HG03196 (cell line): ENCODE data around the gene FMNL2.

Experiments
- ATAC-seq: cut with Tn5 transposase; IDR thresholded peaks from one replicate; pipeline ENCODE4 v1.9.1; 2021; ENCODE audit not compliant: unreplicated experiment

The FMNL2 gene

DNA sequence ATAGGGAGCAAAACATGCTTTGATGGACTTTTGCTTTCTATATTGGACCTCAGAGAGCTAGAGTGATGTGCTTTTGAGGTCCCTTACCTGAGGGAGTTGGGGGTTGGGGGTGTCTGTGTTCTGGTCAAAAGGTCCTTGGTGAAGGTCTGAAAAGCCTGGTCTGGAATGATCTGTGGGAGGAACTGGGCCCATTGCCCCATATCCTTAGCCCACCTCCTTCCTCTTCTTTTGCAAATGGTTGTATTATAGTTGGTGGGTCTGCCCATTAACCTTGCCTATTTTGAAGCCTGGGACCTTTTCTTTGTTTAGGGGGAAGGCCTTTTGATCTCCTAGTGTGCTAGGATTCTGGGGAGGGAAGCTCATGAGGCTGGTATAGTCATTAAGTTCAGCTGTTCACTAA is 88.7 kb downstream of the FMNL2 start:
- no peak for ATAC-seq

DNA sequence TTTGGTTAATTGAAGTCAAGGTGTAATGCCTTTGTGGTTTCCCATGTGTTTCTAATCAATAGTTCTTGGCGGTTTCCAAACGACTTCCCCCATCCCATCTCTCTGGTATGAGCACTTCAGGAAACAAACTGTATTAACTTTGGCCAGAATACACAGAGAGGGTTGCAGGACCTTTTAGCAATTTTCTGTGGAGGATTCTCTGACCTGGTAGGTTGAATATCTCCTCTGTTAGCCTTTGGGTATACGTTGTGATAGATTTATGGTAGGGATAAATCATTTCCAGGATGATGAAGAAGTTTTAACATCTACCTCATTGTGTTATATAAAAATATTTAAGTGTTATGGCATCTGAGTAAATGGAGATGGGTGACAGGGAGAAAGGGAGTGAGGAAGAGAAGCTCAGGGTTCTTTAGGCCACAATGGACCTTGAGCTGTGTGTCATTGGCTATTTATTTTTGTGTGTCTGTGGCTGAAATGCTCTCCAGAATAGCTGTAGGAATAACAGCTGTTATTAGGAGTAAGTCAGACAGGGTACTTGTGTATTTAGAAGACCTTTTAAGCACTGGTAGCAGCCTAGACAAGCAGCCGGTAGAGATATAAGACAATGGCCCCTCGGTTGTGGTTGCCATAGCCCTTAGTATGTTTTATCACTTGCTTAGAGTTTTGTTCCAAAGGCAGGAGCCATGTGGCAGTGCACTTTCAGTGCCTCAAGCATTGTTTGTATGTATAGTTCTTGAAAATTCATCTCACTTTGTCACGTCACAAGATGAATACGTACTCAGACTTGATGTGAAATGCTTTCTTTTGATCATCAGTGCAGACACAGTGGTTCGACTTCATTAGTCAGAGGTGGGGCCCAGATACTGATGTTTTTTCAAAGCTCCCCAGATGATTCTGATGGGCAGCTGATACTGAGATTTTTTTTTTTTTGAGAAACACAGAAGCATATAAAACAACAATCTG is 91.1 kb downstream of the FMNL2 start:
- no peak for ATAC-seq

DNA sequence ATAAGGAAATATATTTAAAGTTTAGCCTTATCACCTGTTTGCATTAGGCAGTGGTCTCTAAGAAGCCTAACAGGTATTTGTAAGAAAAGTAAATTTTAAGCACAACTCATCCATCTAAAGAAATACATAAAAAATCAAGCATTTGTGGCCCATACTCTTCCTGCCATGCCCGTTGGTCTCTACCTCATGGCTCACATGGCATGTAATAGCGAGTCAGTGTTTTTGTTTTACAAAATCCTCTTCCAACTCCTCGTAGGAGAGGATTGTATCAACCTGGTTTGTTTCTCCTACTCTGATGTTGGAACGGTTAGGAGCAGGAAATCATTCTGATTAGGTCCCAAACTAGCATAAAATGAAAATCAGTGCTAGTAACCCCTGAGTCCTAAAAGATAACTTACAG is 91.8 kb downstream of the FMNL2 start:
- ATAC-seq, result no peak

- no peak for ATAC-seq
These were observed 92.9 kb downstream of the FMNL2 start for GRCh38 chr2:152427902-152428301.

DNA sequence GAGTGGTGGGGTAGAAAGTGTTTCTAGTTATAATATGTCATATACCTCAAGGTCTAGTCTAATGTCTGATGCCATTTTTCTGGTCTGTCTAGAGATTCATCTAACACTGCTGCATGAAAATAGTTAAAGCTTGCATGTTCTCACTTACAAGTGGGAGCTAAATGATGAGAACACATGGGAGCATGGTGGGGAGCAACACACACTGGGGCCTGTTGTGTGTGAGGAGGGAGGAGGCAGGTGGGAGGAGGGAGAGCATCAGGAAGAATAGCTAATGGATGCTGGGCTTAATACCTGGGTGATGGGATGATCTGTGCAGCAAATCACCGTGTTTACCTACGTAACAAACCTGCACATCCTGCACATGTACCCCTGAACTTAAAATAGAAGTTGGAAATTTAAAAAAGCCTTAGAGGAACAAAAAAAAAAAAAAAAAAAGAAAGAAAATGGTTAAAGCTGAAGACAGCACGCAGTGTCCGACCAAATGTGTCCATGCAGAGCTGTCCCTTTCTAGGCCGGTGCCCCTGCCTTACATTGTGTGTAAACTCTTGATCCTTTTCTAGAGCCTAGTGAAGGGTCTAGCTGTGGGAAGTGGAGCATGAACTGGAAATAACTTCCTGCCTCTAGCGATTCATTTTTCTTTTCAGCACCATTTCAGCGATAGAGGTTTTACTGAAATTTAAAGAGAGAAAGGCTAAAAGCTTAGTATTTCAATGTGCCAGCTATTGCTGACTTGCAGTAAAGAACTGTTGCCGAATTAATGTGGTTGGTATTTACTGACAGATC is 94.0 kb downstream of the FMNL2 start:
- no peak for ATAC-seq

DNA sequence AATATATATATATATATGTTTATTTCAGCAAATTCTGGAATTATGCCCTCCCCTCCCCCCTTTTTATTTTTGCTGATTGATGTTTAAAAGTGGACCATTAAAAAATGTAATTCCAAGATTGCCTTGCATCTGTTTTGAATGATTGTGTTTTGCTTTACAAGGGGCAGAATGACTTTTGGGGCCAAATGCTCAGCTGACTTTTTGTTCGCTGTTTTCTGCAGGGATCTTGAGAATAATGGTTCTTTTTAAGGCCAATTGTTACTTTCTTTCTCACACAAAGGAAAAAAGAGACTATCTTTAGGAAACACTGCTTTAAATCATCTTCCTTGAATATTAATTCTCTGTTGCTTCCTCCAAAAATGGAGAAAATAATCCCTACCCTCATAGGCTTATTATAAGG is 95.9 kb downstream of the FMNL2 start:
- no peak for ATAC-seq

DNA sequence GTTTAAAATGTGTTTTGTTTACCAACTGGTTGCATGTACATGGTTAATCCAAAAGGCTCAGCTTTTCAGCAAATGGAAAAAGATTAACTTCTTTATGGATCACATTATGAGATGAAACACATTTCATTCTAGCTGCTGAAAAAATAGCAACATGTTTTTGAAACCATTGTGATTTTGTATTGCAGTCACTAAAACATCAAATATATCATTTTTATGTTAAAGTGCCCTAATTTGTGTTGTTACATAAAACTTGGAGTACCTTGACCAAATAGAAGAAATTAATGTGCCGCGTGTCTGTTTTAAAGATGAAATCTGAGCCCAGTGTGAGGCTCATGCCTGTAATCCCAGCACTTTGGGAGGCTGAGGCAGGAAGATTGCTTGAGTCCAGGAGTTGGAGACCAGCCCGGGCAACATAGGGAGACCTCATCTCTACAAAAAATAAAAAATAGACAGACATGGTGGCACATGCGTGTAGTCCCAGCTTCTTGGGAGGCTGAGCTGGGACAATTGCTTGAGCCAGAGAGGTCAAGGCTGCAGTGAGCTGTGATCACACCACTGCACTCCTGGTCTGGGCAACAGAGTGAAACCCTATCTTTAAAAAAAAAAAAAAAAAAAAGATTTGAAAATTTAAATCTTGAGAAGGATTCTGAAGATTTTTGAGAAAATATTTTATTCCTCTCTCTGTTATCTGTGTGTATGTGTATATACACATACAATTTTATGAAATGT is 96.6 kb downstream of the FMNL2 start:
- no peak for ATAC-seq

DNA sequence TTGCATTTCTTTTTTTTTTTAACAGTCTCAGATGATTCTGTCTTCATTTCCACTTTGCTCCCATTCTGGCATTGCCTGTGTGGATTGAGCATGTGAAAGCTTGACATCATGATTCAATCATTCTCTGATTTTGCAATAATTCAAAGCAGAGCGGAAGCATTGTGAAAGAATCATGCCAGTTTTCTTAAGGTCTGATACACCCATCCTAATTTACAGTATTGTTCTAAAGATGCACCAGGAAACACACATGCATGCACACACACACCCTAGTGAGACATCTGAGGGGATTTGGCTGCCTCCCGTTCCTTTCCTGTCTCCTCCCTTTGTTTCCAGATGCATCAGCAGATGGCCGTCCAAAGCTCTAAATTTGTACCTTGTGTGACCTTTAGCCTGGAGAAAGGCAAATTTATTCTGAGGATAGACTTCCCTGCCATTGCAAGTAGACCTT is 97.3 kb downstream of the FMNL2 start:
- no peak for ATAC-seq

DNA sequence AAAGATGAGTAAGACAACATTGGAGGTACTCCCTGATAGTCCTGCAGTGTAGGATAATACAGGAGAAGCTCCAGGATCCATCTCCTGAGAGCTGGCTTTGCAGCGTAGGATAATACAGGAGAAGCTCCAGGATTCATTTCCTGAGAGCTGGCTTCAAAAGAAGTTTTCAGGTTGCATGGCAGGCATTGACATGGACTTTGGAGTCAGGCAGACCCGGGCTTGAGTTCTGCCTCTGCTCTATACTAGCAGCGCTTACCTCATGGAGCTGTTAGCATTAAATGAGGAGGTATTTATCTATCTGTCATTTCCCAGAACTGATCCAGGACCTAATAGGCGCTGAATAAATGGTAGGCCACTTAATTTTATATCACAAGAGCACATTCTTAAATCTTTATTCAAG is 97.8 kb downstream of the FMNL2 start:
- ATAC-seq, result no peak

- ATAC-seq, result no peak
These were observed 98.3 kb downstream of the FMNL2 start for GRCh38 chr2:152433289-152433688.

DNA sequence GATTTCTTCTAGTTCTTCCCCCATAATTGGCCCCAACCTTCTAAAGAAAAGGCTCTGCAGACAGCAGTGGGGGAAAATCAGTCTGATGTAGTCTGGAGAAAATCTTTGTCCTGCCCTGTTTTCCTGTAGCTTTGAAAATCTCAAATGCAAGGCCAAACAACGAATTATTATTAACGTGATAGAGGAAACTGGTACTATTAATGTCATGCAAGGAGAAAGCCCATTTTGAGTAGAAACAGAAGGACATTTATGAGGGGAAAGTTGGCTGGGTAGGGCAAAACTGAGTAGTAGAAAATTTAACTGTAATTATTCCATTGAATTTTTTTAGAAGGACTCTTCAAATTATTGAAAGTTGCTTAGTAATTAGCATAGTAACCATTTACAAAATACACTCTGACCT is 98.8 kb downstream of the FMNL2 start:
- ATAC-seq, result no peak

GRCh38 chr2:152434395-152435182 is 99.6 kb downstream of the FMNL2 start:
- ATAC-seq, result no peak

GRCh38 chr2:152436148-152436547 is 101.2 kb downstream of the FMNL2 start:
- no peak for ATAC-seq

DNA sequence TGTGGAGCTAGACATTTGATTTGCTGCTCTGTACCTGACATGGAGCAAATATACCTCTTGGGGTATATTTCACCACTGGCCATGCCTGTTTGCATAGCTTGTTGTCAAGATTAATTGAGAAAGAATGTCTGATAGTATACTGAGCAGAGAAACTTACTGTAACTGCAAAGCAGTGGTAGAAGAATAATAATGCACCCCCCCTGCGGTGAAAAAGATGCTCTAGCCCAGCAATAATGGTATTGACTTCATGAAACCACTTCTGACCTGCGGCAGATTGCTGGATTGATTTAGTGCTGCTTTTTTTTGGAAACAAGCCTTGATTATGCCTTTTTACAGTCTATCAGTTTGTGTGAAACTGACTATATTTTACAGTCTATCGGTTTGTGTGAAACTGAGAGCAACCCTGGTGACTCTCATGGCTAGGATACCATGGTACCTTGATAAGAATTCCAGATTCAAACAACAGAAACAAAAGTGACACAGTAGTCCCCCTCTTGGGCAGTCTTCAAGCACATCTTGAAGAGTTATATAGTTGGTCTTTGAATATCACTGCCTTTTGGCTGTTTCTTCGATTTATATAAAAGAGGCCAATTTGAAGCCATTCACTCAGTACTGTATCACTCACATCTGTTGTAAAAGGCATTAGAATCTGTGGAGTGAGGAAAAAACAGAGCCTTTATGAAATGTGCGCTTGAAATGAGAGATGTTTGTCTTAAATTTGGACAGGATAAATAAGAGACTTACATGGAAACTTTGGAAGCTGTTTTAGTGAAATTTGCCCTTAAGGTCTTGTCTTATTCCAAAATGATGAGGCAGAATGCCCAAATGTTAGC is 102.5 kb downstream of the FMNL2 start:
- no peak for ATAC-seq

DNA sequence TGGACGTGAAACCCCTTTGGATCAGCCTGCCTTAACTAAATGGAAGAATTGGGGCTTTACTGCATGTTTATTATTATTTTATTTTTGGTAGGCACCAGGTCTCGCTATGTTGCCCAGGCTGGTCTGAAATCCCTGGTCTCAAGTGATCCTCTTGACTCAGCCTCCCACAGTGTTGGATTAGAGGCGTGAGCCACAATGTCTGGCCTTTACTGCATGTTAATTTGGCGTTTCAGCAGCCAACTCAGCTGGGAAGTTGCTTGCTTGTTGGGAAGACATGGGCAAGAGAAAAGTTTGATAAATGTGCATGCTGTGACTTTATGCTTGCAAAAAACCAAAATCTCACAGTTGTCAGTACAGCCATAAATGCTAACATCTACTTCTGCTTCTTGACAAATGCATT is 105.1 kb downstream of the FMNL2 start:
- ATAC-seq, result no peak

DNA sequence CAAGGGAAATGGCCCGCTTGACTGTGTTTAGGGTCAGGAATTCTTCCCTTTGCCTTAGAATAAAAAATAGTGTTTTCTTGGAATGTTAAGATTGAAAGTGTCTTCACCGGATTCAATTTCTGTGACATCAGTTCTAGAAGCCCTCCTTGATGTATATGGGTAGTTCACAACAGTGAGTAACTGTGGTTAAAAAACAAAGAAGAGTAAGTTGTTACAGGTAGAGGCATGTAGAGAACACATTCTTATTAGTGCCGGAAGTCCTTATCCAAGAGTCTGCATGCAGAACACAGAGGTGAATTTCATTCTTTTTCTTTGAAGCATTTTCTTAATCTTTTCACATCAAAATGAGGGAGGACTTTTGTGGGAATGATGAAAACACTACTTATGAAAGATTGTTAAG is 105.5 kb downstream of the FMNL2 start:
- ATAC-seq, result no peak

- ATAC-seq, result no peak
These were observed 107.0 kb downstream of the FMNL2 start for GRCh38 chr2:152441961-152442360.

DNA sequence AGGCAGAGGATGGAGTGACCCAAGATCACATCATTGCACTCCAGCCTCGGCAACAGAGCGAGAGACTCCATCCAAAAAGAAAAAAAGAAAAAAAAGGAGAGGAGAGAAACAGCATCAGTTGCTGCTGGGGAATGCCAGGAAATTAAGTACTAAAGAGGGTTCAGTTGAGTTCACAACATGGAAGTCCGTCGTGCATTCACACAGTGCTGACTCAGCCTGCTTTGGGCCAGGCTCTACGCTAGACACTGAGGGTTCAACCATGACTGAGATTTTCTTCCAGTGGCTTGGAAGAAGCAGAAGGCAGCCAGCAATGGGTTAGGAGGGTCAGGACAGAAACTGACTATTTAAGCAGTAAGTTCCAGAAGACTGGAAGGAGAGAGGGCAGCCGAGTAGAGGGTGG is 108.8 kb downstream of the FMNL2 start:
- no peak for ATAC-seq

GRCh38 chr2:152444448-152444847 is 109.5 kb downstream of the FMNL2 start:
- no peak for ATAC-seq

GRCh38 chr2:152445375-152445774 is 110.4 kb downstream of the FMNL2 start:
- no peak for ATAC-seq
